Osteoblast (primary cell): ENCODE data around the gene MOCOS. TPM values are rescaled to one million over a fixed set of nuclear protein-coding genes. Genes with fewer than 3 reads are reported as not detected.

Experiments
- DNase-seq: peaks from one replicate; pipeline ENCODE4 v3.0.0; 2011; ENCODE audit warnings: low spot score, mixed read lengths; ENCODE audit not compliant: insufficient read length; ENCODE audit errors: missing footprints
- H2AFZ ChIP-seq: 2 replicates; pipeline ENCODE4 v1.6.0; 2011; ENCODE audit warnings: mild to moderate bottlenecking, low read length
- H3K27ac ChIP-seq: 2 replicates; pipeline ENCODE4 v1.5.1; 2011; ENCODE audit warnings: mild to moderate bottlenecking, low read depth, low read length, moderate library complexity
- H3K27me3 ChIP-seq: 2 replicates; pipeline ENCODE4 v1.6.0; 2012; ENCODE audit warnings: mild to moderate bottlenecking, control low read depth, inconsistent platforms, low read length, moderate library complexity; ENCODE audit not compliant: insufficient read depth
- H3K36me3 ChIP-seq: 2 replicates; pipeline ENCODE4 v1.5.1; 2011; ENCODE audit warnings: mild to moderate bottlenecking, low read length, control low read depth, moderate library complexity; ENCODE audit not compliant: insufficient read depth
- H3K4me1 ChIP-seq: 2 replicates; pipeline ENCODE4 v1.5.1; 2011; ENCODE audit warnings: mild to moderate bottlenecking, low read length, control low read depth, moderate library complexity; ENCODE audit not compliant: insufficient read depth
- H3K4me2 ChIP-seq: 2 replicates; pipeline ENCODE4 v1.6.0; 2011; ENCODE audit warnings: mild to moderate bottlenecking, low read length; ENCODE audit not compliant: insufficient read depth
- H3K4me3 ChIP-seq: fragments of 200-600 bp; sonication (generic); 3 replicates; pipeline ENCODE4 v1.5.1; 2012; ENCODE audit warnings: mild to moderate bottlenecking, low read length, inconsistent platforms; ENCODE audit not compliant: insufficient read depth
- H3K79me2 ChIP-seq: 2 replicates; pipeline ENCODE4 v1.6.0; 2012; ENCODE audit warnings: mild to moderate bottlenecking, low read length, control low read depth, inconsistent platforms; ENCODE audit not compliant: insufficient read depth
- H3K9me3 ChIP-seq: 2 replicates; pipeline ENCODE4 v1.5.1; 2011; ENCODE audit warnings: low read depth, low read length, control low read depth
- H4K20me1 ChIP-seq: 2 replicates; pipeline ENCODE4 v1.6.0; 2012; ENCODE audit warnings: mild to moderate bottlenecking, low read length, control low read depth; ENCODE audit not compliant: insufficient read depth
- CTCF ChIP-seq: IDR thresholded peaks from 2 replicates; pipeline ENCODE4 v1.5.1; 2011; ENCODE audit warnings: mild to moderate bottlenecking, low read depth, low read length, moderate library complexity; ENCODE audit errors: extremely low read depth
- total RNA-seq: library from RNA; depleted of rRNA; stranded (reverse); fragments of >200 nt; gene quantifications from 2 replicates; pipeline ENCODE4 v1.2.3, GENCODE V29; 2012

The MOCOS gene
- total RNA-seq, 1 donor: 19.9 TPM

GRCh38 chr18:36196238-36196995 lies 9.1 kb downstream of the MOCOS start:
- no peak overlapping the region for H3K4me3 ChIP-seq
- DNase-seq: no peak
- no peaks in the 10 kb centered on the region for H3K79me2 ChIP-seq
- no peaks in the 10 kb centered on the region for H3K36me3 ChIP-seq
- no peaks in the 10 kb centered on the region for H3K27me3 ChIP-seq
- no peak for TF ChIP-seq CTCF
- H3K4me2 ChIP-seq: no peak overlapping the region
- H2AFZ ChIP-seq: no peak overlapping the region
- no peaks in the 10 kb centered on the region for H4K20me1 ChIP-seq
- H3K4me1 ChIP-seq: no peaks in the 10 kb centered on the region
- H3K9me3 ChIP-seq: no peaks in the 10 kb centered on the region
- no peak overlapping the region for H3K27ac ChIP-seq

- Histone ChIP-seq H3K79me2 (no peaks in the 10 kb centered on the region), H3K4me3 (no peak overlapping the region), H3K9me3 (no peaks in the 10 kb centered on the region), H3K27me3 (no peaks in the 10 kb centered on the region), H4K20me1 (no peaks in the 10 kb centered on the region), H3K27ac (no peak overlapping the region), H3K4me2 (no peak overlapping the region), H3K4me1 (no peaks in the 10 kb centered on the region), H3K36me3 (no peaks in the 10 kb centered on the region), H2AFZ (no peak overlapping the region)
- TF ChIP-seq CTCF: no peak
- DNase-seq: no peak
Measured at GRCh38 chr18:36197511-36198166, 10.3 kb downstream of the MOCOS start.

- no peak for DNase-seq
- Histone ChIP-seq H4K20me1 (no peaks in the 10 kb centered on the region), H3K36me3 (no peaks in the 10 kb centered on the region), H3K4me2 (no peak overlapping the region), H2AFZ (no peak overlapping the region), H3K9me3 (no peaks in the 10 kb centered on the region), H3K27me3 (no peaks in the 10 kb centered on the region), H3K4me1 (no peaks in the 10 kb centered on the region), H3K79me2 (no peaks in the 10 kb centered on the region), H3K27ac (no peak overlapping the region), H3K4me3 (no peak overlapping the region)
- TF ChIP-seq CTCF: no peak
Measured at GRCh38 chr18:36199691-36200295, 12.5 kb downstream of the MOCOS start.

GRCh38 chr18:36200354-36200771 lies 13.1 kb downstream of the MOCOS start:
- no peaks in the 10 kb centered on the region for H4K20me1 ChIP-seq
- H3K4me3 ChIP-seq: no peak overlapping the region
- H3K27me3 ChIP-seq: no peaks in the 10 kb centered on the region
- H3K4me1 ChIP-seq: no peaks in the 10 kb centered on the region
- no peak overlapping the region for H3K4me2 ChIP-seq
- no peak overlapping the region for H3K27ac ChIP-seq
- no peak overlapping the region for H2AFZ ChIP-seq
- H3K9me3 ChIP-seq: no peaks in the 10 kb centered on the region
- H3K79me2 ChIP-seq: no peaks in the 10 kb centered on the region
- TF ChIP-seq CTCF: no peak
- H3K36me3 ChIP-seq: peaks cover under 1% of the 10 kb centered on the region
- DNase-seq: no peak
